ENCODE measurements around the gene AGRN. TPM values are rescaled to one million over a fixed set of nuclear protein-coding genes. Genes with fewer than 3 reads are reported as not detected.

The AGRN gene
- total RNA-seq, 1 experiment from 2014 or later, result 175 TPM

DNA sequence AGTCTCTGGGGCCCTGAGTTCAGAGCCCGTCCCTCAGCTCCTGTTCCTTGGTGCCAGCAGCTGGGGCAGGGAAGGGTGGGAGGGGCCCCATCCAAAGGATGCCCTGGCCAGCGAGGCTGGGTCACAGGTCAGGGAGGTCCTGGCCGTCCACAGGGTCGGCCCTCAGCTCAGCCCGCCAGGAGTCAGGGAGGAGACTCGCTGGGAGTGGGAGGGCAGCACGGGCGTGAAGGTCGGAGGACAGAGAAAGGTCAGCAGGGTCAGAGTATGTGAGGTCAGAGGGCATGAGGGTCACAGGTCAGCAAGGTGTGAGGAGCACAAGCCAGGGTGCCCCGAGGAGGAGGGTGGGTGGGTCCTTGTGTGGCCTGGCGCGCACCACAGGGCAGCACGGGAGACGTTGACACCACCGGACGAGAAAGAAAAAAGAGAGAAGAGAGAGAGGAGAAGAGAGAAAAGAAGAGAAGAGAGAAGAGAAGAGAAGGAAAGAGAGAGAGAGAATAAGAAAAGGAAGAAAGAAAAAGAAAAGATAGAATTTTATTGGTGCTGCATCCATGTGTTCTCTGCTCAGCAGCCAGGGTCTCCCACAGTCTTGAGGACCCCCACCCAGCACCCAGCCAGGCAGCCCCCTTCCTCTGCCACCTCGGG is 45.1 kb upstream of the AGRN start:
- Histone ChIP-seq H2BK5ac (ENCODE audit: insufficient read length, low read length) (no peak overlapping the region), H4K20me1 (ENCODE audit: control insufficient read depth, insufficient read depth, insufficient read length) (no peaks in the 10 kb centered on the region), H3K18ac (ENCODE audit: insufficient read length, low read depth, low read length) (no peak overlapping the region), H3K27me3 (ENCODE audit: insufficient read depth, low read length) (no peaks in the 10 kb centered on the region; the same call in 1 of the 2 replicates), H3K14ac (ENCODE audit: insufficient read depth, low read length) (no peak overlapping the region), H2BK15ac (ENCODE audit: low read depth, low read length) (no peak overlapping the region), H3T11ph (ENCODE audit: low read length) (no peak overlapping the region), H3K79me2 (ENCODE audit: insufficient read depth, low read length) (no peaks in the 10 kb centered on the region), H2BK12ac (ENCODE audit: insufficient read length, low read depth, low read length) (no peak overlapping the region), H3K4me1 (ENCODE audit: insufficient read depth, low read length) (no peaks in the 10 kb centered on the region), H4K8ac (replicated peaks; ENCODE audit: insufficient read length, low read depth, low read length) (no peak overlapping the region), H3K4ac (ENCODE audit: low read depth, low read length) (no peak overlapping the region), H3K23me2 (ENCODE audit: insufficient read length, low read depth, low read length, poor library complexity, severe bottlenecking) (no peaks in the 10 kb centered on the region), H3K79me1 (ENCODE audit: insufficient read depth, low read depth, low read length, poor library complexity, severe bottlenecking) (no peaks in the 10 kb centered on the region), H3K56ac (ENCODE audit: insufficient read length, low read depth, low read length) (no peak overlapping the region), H3K9me3 (ENCODE audit: control insufficient read depth, low read depth, low read length) (no peaks in the 10 kb centered on the region), H3K27ac (ENCODE audit: insufficient read length, low read depth, low read length) (no peak overlapping the region), H2AFZ (ENCODE audit: low read length) (no peak overlapping the region), H3K23ac (ENCODE audit: insufficient read length, low read depth, low read length) (no peak overlapping the region), H2AK5ac (ENCODE audit: insufficient read length, low read length) (no peak overlapping the region), H4K91ac (ENCODE audit: insufficient read length, low read depth, low read length) (no peak overlapping the region), H2BK120ac (ENCODE audit: low read depth, low read length, poor library complexity, severe bottlenecking) (no peak overlapping the region), H3K9ac (ENCODE audit: extremely low read depth, insufficient read length, low read length) (no peak overlapping the region), H3K4me2 (ENCODE audit: insufficient read depth, insufficient read length, low read length) (no peak overlapping the region), H2BK20ac (ENCODE audit: low read depth, low read length, poor library complexity, severe bottlenecking) (no peak overlapping the region), H4K5ac (ENCODE audit: insufficient read length, low read depth, low read length) (no peak overlapping the region)
- Mint-ChIP-seq H3K4me1 (peaks cover 5 to 9% of the 10 kb centered on the region in 2 experiments; a peak in 3 of 4 replicates), H3K27ac (no peak overlapping the region), H3K9me3 (peaks cover 4 to 6% of the 10 kb centered on the region in 2 experiments), H3K4me3 (no peak overlapping the region; a peak in 1 of 5 replicates), H3K36me3 (ENCODE audit: insufficient read depth in 1 of 3, low read depth in 3 of 3) (peaks cover 0 to 6% (median 4%) of the 10 kb centered on the region in 3 experiments; a peak in 4 of 7 replicates), H3K27me3 (ENCODE audit: low read depth) (peaks cover 48% of the 10 kb centered on the region)
- WGBS (ENCODE audit: extremely low coverage, insufficient read length, low lambda C conversion rate), result no CpG with 5 or more reads among the region's 17 CpGs
- no peak for DNase-seq
- TF ChIP-seq, protein P1, sequence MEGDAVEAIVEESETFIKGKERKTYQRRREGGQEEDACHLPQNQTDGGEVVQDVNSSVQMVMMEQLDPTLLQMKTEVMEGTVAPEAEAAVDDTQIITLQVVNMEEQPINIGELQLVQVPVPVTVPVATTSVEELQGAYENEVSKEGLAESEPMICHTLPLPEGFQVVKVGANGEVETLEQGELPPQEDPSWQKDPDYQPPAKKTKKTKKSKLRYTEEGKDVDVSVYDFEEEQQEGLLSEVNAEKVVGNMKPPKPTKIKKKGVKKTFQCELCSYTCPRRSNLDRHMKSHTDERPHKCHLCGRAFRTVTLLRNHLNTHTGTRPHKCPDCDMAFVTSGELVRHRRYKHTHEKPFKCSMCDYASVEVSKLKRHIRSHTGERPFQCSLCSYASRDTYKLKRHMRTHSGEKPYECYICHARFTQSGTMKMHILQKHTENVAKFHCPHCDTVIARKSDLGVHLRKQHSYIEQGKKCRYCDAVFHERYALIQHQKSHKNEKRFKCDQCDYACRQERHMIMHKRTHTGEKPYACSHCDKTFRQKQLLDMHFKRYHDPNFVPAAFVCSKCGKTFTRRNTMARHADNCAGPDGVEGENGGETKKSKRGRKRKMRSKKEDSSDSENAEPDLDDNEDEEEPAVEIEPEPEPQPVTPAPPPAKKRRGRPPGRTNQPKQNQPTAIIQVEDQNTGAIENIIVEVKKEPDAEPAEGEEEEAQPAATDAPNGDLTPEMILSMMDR (conservative IDR thresholded peaks at IDR 0.05), result no peak

All from H9 (cell line).